Astrocyte (in vitro differentiated cells and primary cell): Measurements from ENCODE around the gene ELMOD1.

Experiments used
- EZH2 ChIP-seq: IDR thresholded peaks from 2 replicates; pipeline ENCODE4 v1.6.1; 2012; ENCODE audit warnings: mild to moderate bottlenecking, low read length, inconsistent platforms; ENCODE audit not compliant: insufficient read depth
- TF ChIP-seq, protein P1 (sequence below): IDR thresholded peaks from 2 replicates; pipeline ENCODE4 v1.5.1; 2011; ENCODE audit warnings: low read depth, mild to moderate bottlenecking, inconsistent platforms, low read length, moderate library complexity; ENCODE audit not compliant: insufficient read depth

DNA sequence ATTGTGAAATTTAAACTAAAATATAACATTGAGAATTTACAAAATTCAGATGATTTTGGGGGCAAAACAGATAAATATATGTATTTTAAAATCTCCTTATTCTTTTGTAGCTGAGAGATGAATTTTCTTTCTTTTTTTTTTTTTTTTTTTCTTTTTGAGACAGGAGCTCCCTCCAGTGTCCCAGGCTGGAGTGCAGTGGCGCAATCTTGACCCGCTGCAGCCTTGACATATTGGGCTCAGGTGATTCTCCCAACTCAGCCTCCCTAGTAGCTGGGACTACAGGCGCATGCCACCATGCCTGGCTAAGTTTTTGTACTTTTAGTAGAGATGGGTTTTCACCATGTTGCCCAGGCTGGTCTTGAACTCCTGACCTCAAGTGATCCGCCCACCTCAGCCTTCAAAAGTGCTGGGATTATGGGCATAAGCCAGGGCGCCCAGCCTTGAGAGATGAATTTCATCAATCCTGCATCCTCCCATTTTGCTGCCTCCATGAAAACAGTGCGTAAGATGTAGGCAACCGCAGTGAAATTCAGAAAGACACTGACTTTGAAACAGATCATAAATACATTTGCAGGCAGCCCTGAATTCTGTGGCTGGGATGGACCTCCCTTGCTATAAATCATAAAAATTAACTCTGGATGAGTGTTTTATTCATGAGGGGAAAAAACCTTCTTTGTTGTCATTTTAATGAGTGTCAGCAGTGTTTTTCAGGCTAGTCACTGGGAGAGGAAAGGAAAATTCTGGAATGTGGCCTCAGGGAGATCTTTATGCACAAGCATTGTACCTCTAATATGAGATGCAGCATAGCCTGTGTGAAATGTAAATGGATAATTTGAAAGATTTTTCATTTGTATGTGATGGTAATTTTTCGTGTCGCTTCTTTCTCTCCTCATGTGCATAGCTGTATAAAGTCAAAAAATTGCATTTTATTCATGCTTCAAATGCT lies 14.4 kb downstream of the ELMOD1 start:
- TF ChIP-seq, protein P1, sequence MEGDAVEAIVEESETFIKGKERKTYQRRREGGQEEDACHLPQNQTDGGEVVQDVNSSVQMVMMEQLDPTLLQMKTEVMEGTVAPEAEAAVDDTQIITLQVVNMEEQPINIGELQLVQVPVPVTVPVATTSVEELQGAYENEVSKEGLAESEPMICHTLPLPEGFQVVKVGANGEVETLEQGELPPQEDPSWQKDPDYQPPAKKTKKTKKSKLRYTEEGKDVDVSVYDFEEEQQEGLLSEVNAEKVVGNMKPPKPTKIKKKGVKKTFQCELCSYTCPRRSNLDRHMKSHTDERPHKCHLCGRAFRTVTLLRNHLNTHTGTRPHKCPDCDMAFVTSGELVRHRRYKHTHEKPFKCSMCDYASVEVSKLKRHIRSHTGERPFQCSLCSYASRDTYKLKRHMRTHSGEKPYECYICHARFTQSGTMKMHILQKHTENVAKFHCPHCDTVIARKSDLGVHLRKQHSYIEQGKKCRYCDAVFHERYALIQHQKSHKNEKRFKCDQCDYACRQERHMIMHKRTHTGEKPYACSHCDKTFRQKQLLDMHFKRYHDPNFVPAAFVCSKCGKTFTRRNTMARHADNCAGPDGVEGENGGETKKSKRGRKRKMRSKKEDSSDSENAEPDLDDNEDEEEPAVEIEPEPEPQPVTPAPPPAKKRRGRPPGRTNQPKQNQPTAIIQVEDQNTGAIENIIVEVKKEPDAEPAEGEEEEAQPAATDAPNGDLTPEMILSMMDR = no peak
- no peak for TF ChIP-seq EZH2
